ENCODE results near the gene ATF7IP.

- no peak for TF ChIP-seq POLR2A (IDR thresholded peaks at IDR 0.05; ENCODE audit: low read depth, low read length)
- TF ChIP-seq POLR2AphosphoS5 (IDR thresholded peaks at IDR 0.05; ENCODE audit: low read depth, low read length), result no peak
Measured at GRCh38 chr12:14422516-14423230, 57.2 kb downstream of the ATF7IP start.

All from GM12891 (cell line).